WTC11 (cell line): ENCODE data around the gene GSTA4. TPM values are rescaled to one million over a fixed set of nuclear protein-coding genes. Genes with fewer than 3 reads are reported as not detected.

Source experiments
- ATAC-seq: fragments of 200-7000 bp; cut with Tn5 transposase; 2 replicates; pipeline ENCODE4 v1.10.0; 2021; ENCODE audit warnings: mild to moderate bottlenecking, moderate library complexity
- CTCF ChIA-PET: fragments of 300-600 bp; sonication (Branson Sonifier 250); formaldehyde crosslinking; loops from one replicate; lab custom pipeline; 2021; ENCODE audit warnings: antibody characterized with exemption; lab: Charles Lee
- POLR2A ChIA-PET: fragments of 350-600 bp; sonication (Branson Sonifier 250); formaldehyde crosslinking; loops from one replicate; lab custom pipeline; 2021; ENCODE audit warnings: antibody characterized with exemption; lab: Charles Lee
- DNase-seq: peaks from one replicate; pipeline ENCODE4 v3.0.0; 2021; ENCODE audit warnings: low spot score
- H3K27ac Mint-ChIP-seq: 2 replicates; pipeline ENCODE4 v1.8.0; 2021; ENCODE audit warnings: mixed read lengths
- H3K27me3 Mint-ChIP-seq: 2 replicates; pipeline ENCODE4 v1.8.0; 2021; ENCODE audit warnings: low read depth, mild to moderate bottlenecking, moderate library complexity, mixed read lengths
- H3K36me3 Mint-ChIP-seq: 2 replicates; pipeline ENCODE4 v1.8.0; 2021; ENCODE audit warnings: mixed read lengths
- H3K4me1 Mint-ChIP-seq: 2 replicates; pipeline ENCODE4 v1.8.0; 2022; ENCODE audit warnings: mixed read lengths
- H3K4me3 Mint-ChIP-seq: 2 replicates; pipeline ENCODE4 v1.8.0; 2021; ENCODE audit warnings: mild to moderate bottlenecking, moderate library complexity, mixed read lengths
- H3K9me3 Mint-ChIP-seq: 2 replicates; pipeline ENCODE4 v1.8.0; 2021; ENCODE audit warnings: mixed read lengths
- ATF1 ChIP-seq: sonication (generic); formaldehyde crosslinking; IDR thresholded peaks from 2 replicates; pipeline ENCODE4 v1.8.1; 2023; ENCODE audit warnings: mild to moderate bottlenecking, moderate library complexity, missing genetic modification reagents
- CREM ChIP-seq: sonication (generic); formaldehyde crosslinking; IDR thresholded peaks from 2 replicates; pipeline ENCODE4 v1.8.1; 2022; ENCODE audit warnings: mild to moderate bottlenecking, missing genetic modification reagents, moderate library complexity
- EMX1 ChIP-seq: fragments of 250-450 bp; sonication (Bioruptor Pico); IDR thresholded peaks from 2 replicates; pipeline ENCODE4 v1.8.0; 2021; ENCODE audit warnings: mild to moderate bottlenecking
- IRF2 ChIP-seq: sonication (generic); formaldehyde crosslinking; IDR thresholded peaks from 2 replicates; pipeline ENCODE4 v1.8.0; 2022; ENCODE audit warnings: low read depth, missing genetic modification reagents, borderline replicate concordance
- JAZF1 ChIP-seq: fragments of 250-450 bp; sonication (Bioruptor Pico); IDR thresholded peaks from 2 replicates; pipeline ENCODE4 v1.9.0; 2021; ENCODE audit warnings: moderate library complexity, mild to moderate bottlenecking, inconsistent platforms
- KAT7 ChIP-seq: sonication (generic); formaldehyde crosslinking; IDR thresholded peaks from 2 replicates; pipeline ENCODE4 v1.8.1; 2023; ENCODE audit warnings: missing genetic modification reagents, mild to moderate bottlenecking, borderline replicate concordance
- MYBL2 ChIP-seq: sonication (generic); formaldehyde crosslinking; IDR thresholded peaks from 2 replicates; pipeline ENCODE4 v1.8.1; 2023; ENCODE audit warnings: mild to moderate bottlenecking, moderate library complexity, missing genetic modification reagents
- SOX15 ChIP-seq: fragments of 250-450 bp; sonication (Bioruptor Pico); IDR thresholded peaks from 2 replicates; pipeline ENCODE4 v1.9.0; 2021; ENCODE audit warnings: mild to moderate bottlenecking
- SP1 ChIP-seq: sonication (generic); formaldehyde crosslinking; conservative IDR thresholded peaks from 2 replicates; pipeline ENCODE4 v1.8.1; 2022; ENCODE audit warnings: missing genetic modification reagents
- TCF7 ChIP-seq: sonication (generic); formaldehyde crosslinking; IDR thresholded peaks from 2 replicates; pipeline ENCODE4 v1.8.0; 2022; ENCODE audit warnings: mild to moderate bottlenecking, low read depth, missing genetic modification reagents, moderate library complexity
- TEAD1 ChIP-seq: sonication (generic); formaldehyde crosslinking; IDR thresholded peaks from 2 replicates; pipeline ENCODE4 v1.8.0; 2022; ENCODE audit warnings: mild to moderate bottlenecking, missing genetic modification reagents
- TEAD4 ChIP-seq: sonication (generic); formaldehyde crosslinking; IDR thresholded peaks from 2 replicates; pipeline ENCODE4 v1.8.0; 2022; ENCODE audit warnings: mild to moderate bottlenecking, missing genetic modification reagents
- TP53 ChIP-seq: sonication (generic); formaldehyde crosslinking; IDR thresholded peaks from 2 replicates; pipeline ENCODE4 v1.8.1; 2023; ENCODE audit warnings: mild to moderate bottlenecking, missing genetic modification reagents
- ZBTB21 ChIP-seq: sonication (generic); formaldehyde crosslinking; IDR thresholded peaks from 2 replicates; pipeline ENCODE4 v1.8.1; 2023; ENCODE audit warnings: mild to moderate bottlenecking, missing genetic modification reagents, borderline replicate concordance
- ZNF138 ChIP-seq: sonication (generic); formaldehyde crosslinking; conservative IDR thresholded peaks from 2 replicates; pipeline ENCODE4 v1.8.1; 2022; ENCODE audit warnings: mild to moderate bottlenecking, moderate library complexity, missing genetic modification reagents
- ZNF219 ChIP-seq: sonication (generic); formaldehyde crosslinking; IDR thresholded peaks from 2 replicates; pipeline ENCODE4 v1.8.0; 2023; ENCODE audit warnings: missing genetic modification reagents, mild to moderate bottlenecking, borderline replicate concordance
- ZNF416 ChIP-seq: fragments of 250-450 bp; sonication (Bioruptor Pico); IDR thresholded peaks from 2 replicates; pipeline ENCODE4 v1.9.0; 2021; ENCODE audit warnings: mild to moderate bottlenecking, inconsistent platforms
- total RNA-seq: library from RNA; stranded (reverse); gene quantifications from 3 replicates; pipeline ENCODE4 v1.2.3, GENCODE V29; 2021
- TF ChIP-seq, protein P1 (sequence below): sonication (generic); formaldehyde crosslinking; IDR thresholded peaks from 2 replicates; pipeline ENCODE4 v1.8.1; 2022; ENCODE audit warnings: low read depth, mild to moderate bottlenecking, moderate library complexity, missing genetic modification reagents, borderline replicate concordance
- TF ChIP-seq, protein P2 (sequence below): sonication (generic); formaldehyde crosslinking; conservative IDR thresholded peaks from 2 replicates; pipeline ENCODE4 v1.8.1; 2022; ENCODE audit warnings: mild to moderate bottlenecking, missing genetic modification reagents
- TF ChIP-seq, protein P3 (sequence below): fragments of 250-450 bp; sonication (Bioruptor Pico); IDR thresholded peaks from 2 replicates; pipeline ENCODE4 v1.9.0; 2021; ENCODE audit warnings: mild to moderate bottlenecking
- TF ChIP-seq, protein P4 (sequence below): sonication (generic); formaldehyde crosslinking; IDR thresholded peaks from 2 replicates; pipeline ENCODE4 v1.8.1; 2022; ENCODE audit warnings: mild to moderate bottlenecking, missing genetic modification reagents, moderate library complexity, borderline replicate concordance
- TF ChIP-seq, protein P5 (sequence below): fragments of 200-600 bp; IDR thresholded peaks from 2 replicates; pipeline ENCODE4 v1.8.0; 2022; ENCODE audit warnings: antibody characterized with exemption
- TF ChIP-seq, protein P6 (sequence below): sonication (generic); formaldehyde crosslinking; IDR thresholded peaks from 2 replicates; pipeline ENCODE4 v1.8.1; 2022; ENCODE audit warnings: low read depth, missing genetic modification reagents, borderline replicate concordance
- TF ChIP-seq, protein P7 (sequence below): sonication (generic); formaldehyde crosslinking; IDR thresholded peaks from 2 replicates; pipeline ENCODE4 v1.8.1; 2022; ENCODE audit warnings: mild to moderate bottlenecking, moderate library complexity, missing genetic modification reagents
- TF ChIP-seq, protein P8 (sequence below): fragments of 250-450 bp; sonication (Bioruptor Pico); IDR thresholded peaks from 2 replicates; pipeline ENCODE4 v2.1.2; 2022; ENCODE audit warnings: mild to moderate bottlenecking, moderate library complexity

Gene GSTA4
- total RNA-seq, 1 experiment from 2014 or later = 12.6 TPM

DNA sequence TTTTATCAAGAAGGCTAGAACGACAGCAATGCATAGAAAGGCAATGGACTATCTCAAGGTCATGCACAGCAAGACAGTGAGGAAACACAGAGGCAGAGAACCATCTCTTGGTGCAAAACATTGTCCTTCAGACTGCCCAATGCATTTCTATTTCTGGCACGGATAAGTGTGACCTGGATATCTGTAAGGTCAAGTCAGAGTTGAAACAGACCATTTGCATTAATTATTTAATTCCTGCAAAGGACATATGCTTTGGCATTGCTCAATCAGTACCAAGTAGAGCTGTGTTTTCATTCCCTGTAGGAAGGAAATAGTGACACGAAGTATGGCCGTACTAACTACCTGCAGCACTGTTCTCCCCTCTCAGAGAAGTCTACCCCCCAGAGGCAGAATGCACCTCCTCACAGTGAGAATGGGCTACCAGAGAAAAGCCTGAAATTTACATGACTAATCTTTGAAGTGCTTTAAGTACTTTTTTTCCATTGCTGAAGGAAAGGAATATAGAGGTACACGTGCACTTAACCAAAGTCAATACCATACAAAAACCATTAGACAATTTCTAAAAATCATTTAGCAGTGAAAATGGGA lies 32.1 kb upstream of the GSTA4 start (continued):
- TF ChIP-seq TEAD4 (no peak), TCF7 (CRISPR knock-in tag) (no peak), ZNF219 (CRISPR knock-in tag) (no peak), ZNF138 (CRISPR knock-in tag) (no peak)
- TF ChIP-seq, protein P1, sequence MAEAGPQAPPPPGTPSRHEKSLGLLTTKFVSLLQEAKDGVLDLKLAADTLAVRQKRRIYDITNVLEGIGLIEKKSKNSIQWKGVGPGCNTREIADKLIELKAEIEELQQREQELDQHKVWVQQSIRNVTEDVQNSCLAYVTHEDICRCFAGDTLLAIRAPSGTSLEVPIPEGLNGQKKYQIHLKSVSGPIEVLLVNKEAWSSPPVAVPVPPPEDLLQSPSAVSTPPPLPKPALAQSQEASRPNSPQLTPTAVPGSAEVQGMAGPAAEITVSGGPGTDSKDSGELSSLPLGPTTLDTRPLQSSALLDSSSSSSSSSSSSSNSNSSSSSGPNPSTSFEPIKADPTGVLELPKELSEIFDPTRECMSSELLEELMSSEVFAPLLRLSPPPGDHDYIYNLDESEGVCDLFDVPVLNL = no peak
- TF ChIP-seq, protein P2, sequence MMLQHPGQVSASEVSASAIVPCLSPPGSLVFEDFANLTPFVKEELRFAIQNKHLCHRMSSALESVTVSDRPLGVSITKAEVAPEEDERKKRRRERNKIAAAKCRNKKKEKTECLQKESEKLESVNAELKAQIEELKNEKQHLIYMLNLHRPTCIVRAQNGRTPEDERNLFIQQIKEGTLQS (CRISPR knock-in tag) = no peak
- TF ChIP-seq, protein P3, sequence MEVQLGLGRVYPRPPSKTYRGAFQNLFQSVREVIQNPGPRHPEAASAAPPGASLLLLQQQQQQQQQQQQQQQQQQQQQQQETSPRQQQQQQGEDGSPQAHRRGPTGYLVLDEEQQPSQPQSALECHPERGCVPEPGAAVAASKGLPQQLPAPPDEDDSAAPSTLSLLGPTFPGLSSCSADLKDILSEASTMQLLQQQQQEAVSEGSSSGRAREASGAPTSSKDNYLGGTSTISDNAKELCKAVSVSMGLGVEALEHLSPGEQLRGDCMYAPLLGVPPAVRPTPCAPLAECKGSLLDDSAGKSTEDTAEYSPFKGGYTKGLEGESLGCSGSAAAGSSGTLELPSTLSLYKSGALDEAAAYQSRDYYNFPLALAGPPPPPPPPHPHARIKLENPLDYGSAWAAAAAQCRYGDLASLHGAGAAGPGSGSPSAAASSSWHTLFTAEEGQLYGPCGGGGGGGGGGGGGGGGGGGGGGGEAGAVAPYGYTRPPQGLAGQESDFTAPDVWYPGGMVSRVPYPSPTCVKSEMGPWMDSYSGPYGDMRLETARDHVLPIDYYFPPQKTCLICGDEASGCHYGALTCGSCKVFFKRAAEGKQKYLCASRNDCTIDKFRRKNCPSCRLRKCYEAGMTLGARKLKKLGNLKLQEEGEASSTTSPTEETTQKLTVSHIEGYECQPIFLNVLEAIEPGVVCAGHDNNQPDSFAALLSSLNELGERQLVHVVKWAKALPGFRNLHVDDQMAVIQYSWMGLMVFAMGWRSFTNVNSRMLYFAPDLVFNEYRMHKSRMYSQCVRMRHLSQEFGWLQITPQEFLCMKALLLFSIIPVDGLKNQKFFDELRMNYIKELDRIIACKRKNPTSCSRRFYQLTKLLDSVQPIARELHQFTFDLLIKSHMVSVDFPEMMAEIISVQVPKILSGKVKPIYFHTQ = no peak
- TF ChIP-seq, protein P4, sequence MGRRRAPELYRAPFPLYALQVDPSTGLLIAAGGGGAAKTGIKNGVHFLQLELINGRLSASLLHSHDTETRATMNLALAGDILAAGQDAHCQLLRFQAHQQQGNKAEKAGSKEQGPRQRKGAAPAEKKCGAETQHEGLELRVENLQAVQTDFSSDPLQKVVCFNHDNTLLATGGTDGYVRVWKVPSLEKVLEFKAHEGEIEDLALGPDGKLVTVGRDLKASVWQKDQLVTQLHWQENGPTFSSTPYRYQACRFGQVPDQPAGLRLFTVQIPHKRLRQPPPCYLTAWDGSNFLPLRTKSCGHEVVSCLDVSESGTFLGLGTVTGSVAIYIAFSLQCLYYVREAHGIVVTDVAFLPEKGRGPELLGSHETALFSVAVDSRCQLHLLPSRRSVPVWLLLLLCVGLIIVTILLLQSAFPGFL (CRISPR knock-in tag) = no peak

DNA sequence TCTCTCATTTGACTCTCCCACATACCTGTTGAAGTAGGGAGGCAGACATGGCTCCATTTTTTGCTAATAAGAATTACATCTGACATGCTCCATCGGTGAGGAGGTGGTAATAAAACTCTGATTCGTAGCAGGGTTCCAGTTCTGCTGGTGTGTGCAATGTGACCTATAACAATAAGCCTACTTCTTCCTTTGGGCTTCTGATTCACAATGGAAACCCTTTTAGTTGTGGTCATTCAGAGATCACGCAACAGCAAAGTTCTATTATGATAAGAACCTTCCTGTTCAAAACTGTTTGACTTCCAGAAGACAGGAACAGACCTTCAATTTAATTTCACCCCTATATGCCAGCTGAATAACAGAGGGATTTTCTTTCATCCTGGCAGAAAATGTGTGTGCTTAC lies 31.4 kb upstream of the GSTA4 start:
- H3K27ac Mint-ChIP-seq = peak overlapping the region; percentile 47; the same call in 1 of the 2 replicates
- POLR2A ChIA-PET = no interaction called here
- CTCF ChIA-PET = no interaction called here

More for the DNA sequence above, 31.4 kb upstream of the GSTA4 start:
- 0 out of 2 replicates have a peak, but pooled peaks cover 2% of the 10 kb centered on the region for H3K4me1 Mint-ChIP-seq
- ATAC-seq = no peak
- DNase-seq = no peak
- no peaks in the 10 kb centered on the region for H3K9me3 Mint-ChIP-seq
- no peaks in the 10 kb centered on the region for H3K27me3 Mint-ChIP-seq
- H3K36me3 Mint-ChIP-seq = peaks cover 26% of the 10 kb centered on the region
- TF ChIP-seq KAT7 (no peak), TEAD1 (CRISPR knock-in tag) (no peak), JAZF1 (CRISPR knock-in tag) (no peak), ATF1 (no peak), SOX15 (no peak), ZNF138 (CRISPR knock-in tag) (no peak), ZBTB21 (no peak), MYBL2 (CRISPR knock-in tag) (no peak), SP1 (CRISPR knock-in tag) (no peak), ZNF416 (no peak), IRF2 (CRISPR knock-in tag) (no peak), CREM (CRISPR knock-in tag) (no peak), EMX1 (CRISPR knock-in tag) (no peak), TP53 (CRISPR knock-in tag) (no peak)
- TF ChIP-seq, protein P5, sequence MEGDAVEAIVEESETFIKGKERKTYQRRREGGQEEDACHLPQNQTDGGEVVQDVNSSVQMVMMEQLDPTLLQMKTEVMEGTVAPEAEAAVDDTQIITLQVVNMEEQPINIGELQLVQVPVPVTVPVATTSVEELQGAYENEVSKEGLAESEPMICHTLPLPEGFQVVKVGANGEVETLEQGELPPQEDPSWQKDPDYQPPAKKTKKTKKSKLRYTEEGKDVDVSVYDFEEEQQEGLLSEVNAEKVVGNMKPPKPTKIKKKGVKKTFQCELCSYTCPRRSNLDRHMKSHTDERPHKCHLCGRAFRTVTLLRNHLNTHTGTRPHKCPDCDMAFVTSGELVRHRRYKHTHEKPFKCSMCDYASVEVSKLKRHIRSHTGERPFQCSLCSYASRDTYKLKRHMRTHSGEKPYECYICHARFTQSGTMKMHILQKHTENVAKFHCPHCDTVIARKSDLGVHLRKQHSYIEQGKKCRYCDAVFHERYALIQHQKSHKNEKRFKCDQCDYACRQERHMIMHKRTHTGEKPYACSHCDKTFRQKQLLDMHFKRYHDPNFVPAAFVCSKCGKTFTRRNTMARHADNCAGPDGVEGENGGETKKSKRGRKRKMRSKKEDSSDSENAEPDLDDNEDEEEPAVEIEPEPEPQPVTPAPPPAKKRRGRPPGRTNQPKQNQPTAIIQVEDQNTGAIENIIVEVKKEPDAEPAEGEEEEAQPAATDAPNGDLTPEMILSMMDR = no peak
- TF ChIP-seq, protein P6, sequence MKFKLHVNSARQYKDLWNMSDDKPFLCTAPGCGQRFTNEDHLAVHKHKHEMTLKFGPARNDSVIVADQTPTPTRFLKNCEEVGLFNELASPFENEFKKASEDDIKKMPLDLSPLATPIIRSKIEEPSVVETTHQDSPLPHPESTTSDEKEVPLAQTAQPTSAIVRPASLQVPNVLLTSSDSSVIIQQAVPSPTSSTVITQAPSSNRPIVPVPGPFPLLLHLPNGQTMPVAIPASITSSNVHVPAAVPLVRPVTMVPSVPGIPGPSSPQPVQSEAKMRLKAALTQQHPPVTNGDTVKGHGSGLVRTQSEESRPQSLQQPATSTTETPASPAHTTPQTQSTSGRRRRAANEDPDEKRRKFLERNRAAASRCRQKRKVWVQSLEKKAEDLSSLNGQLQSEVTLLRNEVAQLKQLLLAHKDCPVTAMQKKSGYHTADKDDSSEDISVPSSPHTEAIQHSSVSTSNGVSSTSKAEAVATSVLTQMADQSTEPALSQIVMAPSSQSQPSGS (CRISPR knock-in tag) = no peak
- TF ChIP-seq, protein P7, sequence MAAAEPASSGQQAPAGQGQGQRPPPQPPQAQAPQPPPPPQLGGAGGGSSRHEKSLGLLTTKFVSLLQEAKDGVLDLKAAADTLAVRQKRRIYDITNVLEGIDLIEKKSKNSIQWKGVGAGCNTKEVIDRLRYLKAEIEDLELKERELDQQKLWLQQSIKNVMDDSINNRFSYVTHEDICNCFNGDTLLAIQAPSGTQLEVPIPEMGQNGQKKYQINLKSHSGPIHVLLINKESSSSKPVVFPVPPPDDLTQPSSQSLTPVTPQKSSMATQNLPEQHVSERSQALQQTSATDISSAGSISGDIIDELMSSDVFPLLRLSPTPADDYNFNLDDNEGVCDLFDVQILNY (CRISPR knock-in tag) = no peak
- TF ChIP-seq, protein P8, sequence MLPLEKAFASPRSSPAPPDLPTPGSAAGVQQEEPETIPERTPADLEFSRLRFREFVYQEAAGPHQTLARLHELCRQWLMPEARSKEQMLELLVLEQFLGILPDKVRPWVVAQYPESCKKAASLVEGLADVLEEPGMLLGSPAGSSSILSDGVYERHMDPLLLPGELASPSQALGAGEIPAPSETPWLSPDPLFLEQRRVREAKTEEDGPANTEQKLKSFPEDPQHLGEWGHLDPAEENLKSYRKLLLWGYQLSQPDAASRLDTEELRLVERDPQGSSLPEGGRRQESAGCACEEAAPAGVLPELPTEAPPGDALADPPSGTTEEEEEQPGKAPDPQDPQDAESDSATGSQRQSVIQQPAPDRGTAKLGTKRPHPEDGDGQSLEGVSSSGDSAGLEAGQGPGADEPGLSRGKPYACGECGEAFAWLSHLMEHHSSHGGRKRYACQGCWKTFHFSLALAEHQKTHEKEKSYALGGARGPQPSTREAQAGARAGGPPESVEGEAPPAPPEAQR (CRISPR knock-in tag) = no peak
- H3K4me3 Mint-ChIP-seq = no peak overlapping the region
